Measurements from ENCODE around the gene LAMA2.

- TF ChIP-seq CTCF (IDR thresholded peaks at IDR 0.05) (no peak), POLR2A (IDR thresholded peaks at IDR 0.05; ENCODE audit: low read depth) (no peak), EP300 (IDR thresholded peaks at IDR 0.05) (no peak), POLR2AphosphoS5 (IDR thresholded peaks at IDR 0.05) (no peak)
Observed at GRCh38 chr6:128886706-128887105, 3.8 kb downstream of the LAMA2 start.
